PC-9 (cell line): Measurements from ENCODE around the gene ZDHHC14. TPM values are rescaled to one million over a fixed set of nuclear protein-coding genes. Genes with fewer than 3 reads are reported as not detected.
"Not testable (repeated sequence)": the region's sequence is repeated elsewhere in the genome, so short reads cannot be mapped to it uniquely, and the experiment has no call there.

Experiments
- BruUV-seq: library from RNA; stranded (reverse); fragments of 400-500 nt; replicated peaks from 2 replicates; lab custom pipeline; 2021; lab: Mats Ljungman, UMichigan
- CTCF ChIA-PET: fragments of 300-600 bp; sonication (Branson Sonifier 250); formaldehyde crosslinking; loops from one replicate; lab custom pipeline; 2022; ENCODE audit warnings: antibody characterized with exemption; lab: Charles Lee
- POLR2A ChIA-PET: fragments of 300-600 bp; sonication (Branson Sonifier 250); formaldehyde crosslinking; loops from one replicate; lab custom pipeline; 2022; ENCODE audit warnings: antibody characterized with exemption; ENCODE audit not compliant: unreplicated experiment; lab: Charles Lee
- DNase-seq, 2 experiments: peaks; one replicate each; pipeline versions ENCODE4 v3.0.0 to v3.0.0-alpha.2; 2015 to 2022; ENCODE audit warnings: mixed read lengths in 1 of 2
- H2AFZ ChIP-seq: fragments of 200-600 bp; sonication (generic); 2 replicates; pipeline ENCODE4 v1.8.1; 2017; ENCODE audit warnings: antibody characterized with exemption
- H3F3A ChIP-seq: fragments of 200-600 bp; sonication (generic); 2 replicates; pipeline ENCODE4 v1.8.1; 2017; ENCODE audit warnings: antibody characterized with exemption, mild to moderate bottlenecking, low read depth; ENCODE audit not compliant: insufficient read depth
- H3K27ac ChIP-seq: fragments of 200-600 bp; sonication (generic); 2 replicates; pipeline ENCODE4 v1.6.1; 2016; ENCODE audit warnings: mixed run types
- H3K27me3 ChIP-seq: fragments of 200-600 bp; sonication (generic); 2 replicates; pipeline ENCODE4 v1.6.1; 2016; ENCODE audit warnings: low read depth, mixed run types; ENCODE audit not compliant: insufficient read depth
- H3K36me3 ChIP-seq: fragments of 200-600 bp; sonication (generic); 2 replicates; pipeline ENCODE4 v1.6.1; 2016; ENCODE audit warnings: low read depth, mixed run types
- H3K4me1 ChIP-seq: fragments of 200-600 bp; sonication (generic); replicated peaks from 2 replicates; pipeline ENCODE4 v1.6.1; 2016; ENCODE audit warnings: mixed run types; ENCODE audit not compliant: insufficient read depth
- H3K4me2 ChIP-seq: fragments of 200-600 bp; sonication (generic); 2 replicates; pipeline ENCODE4 v1.6.1; 2017; ENCODE audit warnings: mixed run types
- H3K4me3 ChIP-seq: fragments of 200-600 bp; sonication (generic); 2 replicates; pipeline ENCODE4 v1.6.1; 2016; ENCODE audit warnings: mixed run types
- H3K79me2 ChIP-seq: fragments of 200-600 bp; sonication (generic); 2 replicates; pipeline ENCODE4 v1.6.1; 2017; ENCODE audit warnings: low read depth, mixed run types
- H3K9me2 ChIP-seq: fragments of 200-600 bp; sonication (generic); 2 replicates; pipeline ENCODE4 v1.8.1; 2017; ENCODE audit warnings: mild to moderate bottlenecking; ENCODE audit not compliant: insufficient read depth
- H3K9me3 ChIP-seq: fragments of 200-600 bp; sonication (generic); 2 replicates; pipeline ENCODE4 v1.8.1; 2016; ENCODE audit warnings: low read depth; ENCODE audit not compliant: insufficient read depth
- H4K20me1 ChIP-seq: fragments of 200-600 bp; sonication (generic); 2 replicates; pipeline ENCODE4 v1.8.1; 2017; ENCODE audit not compliant: insufficient read depth
- CTCF ChIP-seq: fragments of 200-600 bp; sonication (generic); conservative IDR thresholded peaks from 2 replicates; pipeline ENCODE4 v1.6.1; 2017; ENCODE audit warnings: mixed run types, antibody characterized with exemption, mild to moderate bottlenecking, moderate library complexity
- EZH2 ChIP-seq: fragments of 200-600 bp; sonication (generic); IDR thresholded peaks from 2 replicates; pipeline ENCODE4 v1.8.0; 2017; ENCODE audit warnings: antibody characterized with exemption, low read depth
- intact Hi-C: fragments of 100-400 bp; cut with micrococcal nuclease; formaldehyde crosslinking; loops from one replicate; pipeline ENCODE4 v1.10.0; 2022; ENCODE audit not compliant: unreplicated experiment
- total RNA-seq: library from RNA; stranded (reverse); gene quantifications from 2 replicates; pipeline ENCODE4 v1.2.3, GENCODE V29; 2021

ZDHHC14 gene
- total RNA-seq, 1 experiment from 2014 or later, result 5.6 TPM

GRCh38 chr6:157333956-157334355 is 47.0 kb upstream of the ZDHHC14 start:
- TF ChIP-seq CTCF, result no peak
- TF ChIP-seq EZH2, result no peak
- intact Hi-C loops, result no loop called here
- H3F3A ChIP-seq, result peaks cover 16% of the 10 kb centered on the region; the same call in 1 of the 2 replicates
- H3K4me3 ChIP-seq, result no peak overlapping the region
- POLR2A ChIA-PET, result no interaction called here
- BruUV-seq, result no TSS peak
- H3K79me2 ChIP-seq, result no peaks in the 10 kb centered on the region
- H2AFZ ChIP-seq, result no peak overlapping the region
- H4K20me1 ChIP-seq, result no peaks in the 10 kb centered on the region
- H3K36me3 ChIP-seq, result no peaks in the 10 kb centered on the region
- H3K9me3 ChIP-seq, result no peaks in the 10 kb centered on the region
- CTCF ChIA-PET, result interaction anchor here (0.7 kb wide), 1 partner anchor 39 kb away, joined by 3 read pairs; no protein-coding TSS in a partner anchor
- H3K4me2 ChIP-seq, result no peak overlapping the region
- no peak overlapping the region for H3K27ac ChIP-seq
- H3K4me1 ChIP-seq, result peaks cover 25% of the 10 kb centered on the region
- no peaks in the 10 kb centered on the region for H3K9me2 ChIP-seq
- DNase-seq, result no peak
- no peaks in the 10 kb centered on the region for H3K27me3 ChIP-seq

GRCh38 chr6:157335829-157336228 is 45.2 kb upstream of the ZDHHC14 start:
- intact Hi-C loops, result no loop called here
- no TSS peak for BruUV-seq
- H4K20me1 ChIP-seq, result no peaks in the 10 kb centered on the region
- H3K27me3 ChIP-seq, result no peaks in the 10 kb centered on the region
- ChIA-PET POLR2A (no interaction called here), CTCF (interaction anchor here (0.7 kb wide), 1 partner anchor 536 kb away, joined by 3 read pairs; no protein-coding TSS in a partner anchor)
- no peak overlapping the region for H3K4me3 ChIP-seq
- H3K4me2 ChIP-seq, result no peak overlapping the region
- no peak overlapping the region for H3K27ac ChIP-seq
- H3K9me3 ChIP-seq, result no peaks in the 10 kb centered on the region
- H2AFZ ChIP-seq, result no peak overlapping the region
- no peak for DNase-seq
- H3K79me2 ChIP-seq, result no peaks in the 10 kb centered on the region
- H3K9me2 ChIP-seq, result no peaks in the 10 kb centered on the region
- no peaks in the 10 kb centered on the region for H3K36me3 ChIP-seq
- peaks cover 8% of the 10 kb centered on the region; the same call in 1 of the 2 replicates for H3K4me1 ChIP-seq
- H3F3A ChIP-seq, result no peaks in the 10 kb centered on the region
- TF ChIP-seq EZH2 (no peak), CTCF (no peak)

- H3K9me2 ChIP-seq, POLR2A ChIA-PET, CTCF ChIA-PET, BruUV-seq, intact Hi-C loops, H3K4me3 ChIP-seq, H3K4me1 ChIP-seq, H3K27me3 ChIP-seq, H3K9me3 ChIP-seq, DNase-seq, H2AFZ ChIP-seq, H4K20me1 ChIP-seq, H3K36me3 ChIP-seq, H3K27ac ChIP-seq, H3F3A ChIP-seq, H3K4me2 ChIP-seq, H3K79me2 ChIP-seq: not testable (repeated sequence)
These were observed 43.7 kb upstream of the ZDHHC14 start for GRCh38 chr6:157337276-157337675.

GRCh38 chr6:157337751-157338150 is 43.2 kb upstream of the ZDHHC14 start:
- no TSS peak for BruUV-seq
- Histone ChIP-seq H3K79me2 (no peaks in the 10 kb centered on the region), H3K4me2 (no peak overlapping the region), H3K9me2 (no peaks in the 10 kb centered on the region), H3K4me3 (no peak overlapping the region), H4K20me1 (no peaks in the 10 kb centered on the region), H2AFZ (no peak overlapping the region), H3K9me3 (no peaks in the 10 kb centered on the region), H3K27me3 (no peaks in the 10 kb centered on the region), H3K36me3 (no peaks in the 10 kb centered on the region), H3F3A (no peaks in the 10 kb centered on the region), H3K4me1 (peaks cover 8% of the 10 kb centered on the region; the same call in 1 of the 2 replicates), H3K27ac (no peak overlapping the region)
- no peak for DNase-seq
- ChIA-PET POLR2A (no interaction called here), CTCF (no interaction called here)
- intact Hi-C loops, result no loop called here
- TF ChIP-seq EZH2 (no peak), CTCF (no peak)
